ENCODE results near the gene CNTN2. TPM values are rescaled to one million over a fixed set of nuclear protein-coding genes. Genes with fewer than 3 reads are reported as not detected.

Gene CNTN2
- total RNA-seq, 1 donor from 2014 or later = not detected

GRCh38 chr1:205025239-205025638, 17.8 kb upstream of the CNTN2 start:
- Histone ChIP-seq H3K36me3 (ENCODE audit: control insufficient read depth, insufficient read depth, low read length) (no peaks in the 10 kb centered on the region), H3K27me3 (ENCODE audit: control insufficient read depth, insufficient read depth, low read length) (peaks cover 43% of the 10 kb centered on the region), H3K4me3 (ENCODE audit: low read depth, low read length) (no peak overlapping the region)
- TF ChIP-seq, protein P1, sequence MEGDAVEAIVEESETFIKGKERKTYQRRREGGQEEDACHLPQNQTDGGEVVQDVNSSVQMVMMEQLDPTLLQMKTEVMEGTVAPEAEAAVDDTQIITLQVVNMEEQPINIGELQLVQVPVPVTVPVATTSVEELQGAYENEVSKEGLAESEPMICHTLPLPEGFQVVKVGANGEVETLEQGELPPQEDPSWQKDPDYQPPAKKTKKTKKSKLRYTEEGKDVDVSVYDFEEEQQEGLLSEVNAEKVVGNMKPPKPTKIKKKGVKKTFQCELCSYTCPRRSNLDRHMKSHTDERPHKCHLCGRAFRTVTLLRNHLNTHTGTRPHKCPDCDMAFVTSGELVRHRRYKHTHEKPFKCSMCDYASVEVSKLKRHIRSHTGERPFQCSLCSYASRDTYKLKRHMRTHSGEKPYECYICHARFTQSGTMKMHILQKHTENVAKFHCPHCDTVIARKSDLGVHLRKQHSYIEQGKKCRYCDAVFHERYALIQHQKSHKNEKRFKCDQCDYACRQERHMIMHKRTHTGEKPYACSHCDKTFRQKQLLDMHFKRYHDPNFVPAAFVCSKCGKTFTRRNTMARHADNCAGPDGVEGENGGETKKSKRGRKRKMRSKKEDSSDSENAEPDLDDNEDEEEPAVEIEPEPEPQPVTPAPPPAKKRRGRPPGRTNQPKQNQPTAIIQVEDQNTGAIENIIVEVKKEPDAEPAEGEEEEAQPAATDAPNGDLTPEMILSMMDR (IDR thresholded peaks at IDR 0.05; ENCODE audit: insufficient read depth, low read length, poor library complexity, severe bottlenecking) = no peak
- DNase-seq (ENCODE audit: low read depth) = no peak

GRCh38 chr1:205026181-205026580, 16.8 kb upstream of the CNTN2 start:
- TF ChIP-seq, protein P1 (IDR thresholded peaks at IDR 0.05; ENCODE audit: insufficient read depth, low read length, poor library complexity, severe bottlenecking) = no peak
- Histone ChIP-seq H3K27me3 (ENCODE audit: control insufficient read depth, insufficient read depth, low read length) (peaks cover 44% of the 10 kb centered on the region), H3K36me3 (ENCODE audit: control insufficient read depth, insufficient read depth, low read length) (no peaks in the 10 kb centered on the region), H3K4me3 (ENCODE audit: low read depth, low read length) (no peak overlapping the region)
- no peak for DNase-seq (ENCODE audit: low read depth)

DNA sequence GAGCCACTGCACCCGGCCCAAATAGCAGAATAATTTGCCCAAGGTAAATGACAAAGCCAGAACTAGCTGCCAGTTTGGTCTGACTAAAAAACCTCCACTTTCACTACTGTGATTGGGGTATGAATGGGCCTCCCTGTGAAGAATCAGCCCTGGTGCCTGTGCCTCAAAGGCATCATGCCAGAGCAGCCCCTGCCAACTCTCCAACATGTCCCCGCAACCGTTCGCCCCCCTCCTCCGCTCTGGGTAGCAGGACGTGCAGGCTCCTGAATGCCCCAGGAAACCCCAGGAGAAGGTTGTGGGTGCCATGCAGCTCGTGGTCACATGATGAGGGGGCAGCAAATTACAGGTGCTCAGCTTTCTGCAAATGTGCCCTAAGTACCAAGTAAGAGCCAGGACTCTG, 14.6 kb upstream of the CNTN2 start:
- DNase-seq (ENCODE audit: low read depth) = no peak
- Histone ChIP-seq H3K4me3 (ENCODE audit: low read depth, low read length) (no peak overlapping the region), H3K27me3 (ENCODE audit: control insufficient read depth, insufficient read depth, low read length) (peaks cover 34% of the 10 kb centered on the region), H3K36me3 (ENCODE audit: control insufficient read depth, insufficient read depth, low read length) (no peaks in the 10 kb centered on the region)
- TF ChIP-seq, protein P1 (IDR thresholded peaks at IDR 0.05; ENCODE audit: insufficient read depth, low read length, poor library complexity, severe bottlenecking) = no peak

- TF ChIP-seq, protein P1 (IDR thresholded peaks at IDR 0.05; ENCODE audit: insufficient read depth, low read length, poor library complexity, severe bottlenecking) = no peak
- H3K27me3 ChIP-seq (ENCODE audit: control insufficient read depth, insufficient read depth, low read length) = peaks cover 34% of the 10 kb centered on the region
- DNase-seq (ENCODE audit: low read depth) = no peak
- H3K36me3 ChIP-seq (ENCODE audit: control insufficient read depth, insufficient read depth, low read length) = no peaks in the 10 kb centered on the region
- no peak overlapping the region for H3K4me3 ChIP-seq (ENCODE audit: low read depth, low read length)
Observed at GRCh38 chr1:205028924-205029323, 14.1 kb upstream of the CNTN2 start.

DNA sequence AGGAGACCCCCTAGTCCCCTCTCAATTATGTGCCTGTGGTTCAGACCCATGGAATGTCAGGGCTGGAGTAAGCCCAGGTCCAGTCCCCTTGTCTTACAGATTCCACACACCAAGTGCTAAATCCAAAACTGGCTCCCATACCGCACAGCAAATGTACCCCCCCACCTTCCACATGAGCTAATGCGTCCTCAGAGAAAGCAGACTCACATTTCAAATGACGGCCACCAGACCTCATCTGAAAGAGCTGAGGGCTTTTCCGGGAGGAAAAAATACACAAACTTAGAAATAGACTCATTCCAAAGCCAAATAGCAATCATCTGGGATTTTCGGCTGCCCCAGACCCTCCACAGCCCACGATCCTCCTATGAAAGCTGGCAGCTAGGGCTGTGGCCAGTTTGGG, 12.8 kb upstream of the CNTN2 start:
- Histone ChIP-seq H3K36me3 (ENCODE audit: control insufficient read depth, insufficient read depth, low read length) (no peaks in the 10 kb centered on the region), H3K27me3 (ENCODE audit: control insufficient read depth, insufficient read depth, low read length) (peaks cover 31% of the 10 kb centered on the region), H3K4me3 (ENCODE audit: low read depth, low read length) (no peak overlapping the region)
- TF ChIP-seq, protein P1 (IDR thresholded peaks at IDR 0.05; ENCODE audit: insufficient read depth, low read length, poor library complexity, severe bottlenecking) = no peak
- DNase-seq (ENCODE audit: low read depth) = no peak

DNA sequence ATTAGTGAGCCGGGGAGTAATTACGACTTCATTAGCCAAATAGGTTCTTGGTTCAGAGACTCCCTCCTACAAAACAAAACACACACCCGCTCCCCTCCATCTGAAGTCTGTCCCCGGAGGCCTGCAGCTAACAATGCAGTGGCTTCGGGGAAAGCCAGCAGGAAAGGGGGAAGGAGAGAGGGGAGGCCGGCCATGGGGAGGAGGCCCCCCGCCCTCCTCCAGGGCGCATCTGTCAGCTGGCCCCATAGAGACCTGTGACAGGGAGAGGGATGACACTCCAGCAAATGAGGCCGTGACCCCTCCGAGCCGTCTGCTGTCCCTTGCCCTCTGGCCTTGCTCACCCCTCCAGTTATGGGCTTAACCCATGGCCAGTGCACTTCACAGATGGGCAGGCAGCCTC, 12.1 kb upstream of the CNTN2 start:
- TF ChIP-seq, protein P1 (IDR thresholded peaks at IDR 0.05; ENCODE audit: insufficient read depth, low read length, poor library complexity, severe bottlenecking) = no peak
- Histone ChIP-seq H3K36me3 (ENCODE audit: control insufficient read depth, insufficient read depth, low read length) (no peaks in the 10 kb centered on the region), H3K4me3 (ENCODE audit: low read depth, low read length) (no peak overlapping the region), H3K27me3 (ENCODE audit: control insufficient read depth, insufficient read depth, low read length) (peaks cover 31% of the 10 kb centered on the region)
- DNase-seq (ENCODE audit: low read depth) = no peak
